HUES64 (cell line): ENCODE data around the gene SYT2.
A peak's percentile ranks its signal among the peaks of the same experiment; 100 is the strongest.

Source experiments
- H3K27ac ChIP-seq: 2 replicates; pipeline ENCODE4 v1.7.0; 2013; ENCODE audit warnings: low read depth, low read length, inconsistent platforms
- H3K27me3 ChIP-seq: 2 replicates; pipeline ENCODE4 v1.6.1; 2013; ENCODE audit warnings: mild to moderate bottlenecking, low read length; ENCODE audit not compliant: insufficient read depth
- H3K36me3 ChIP-seq: 2 replicates; pipeline ENCODE4 v1.6.1; 2013; ENCODE audit warnings: mild to moderate bottlenecking, low read length; ENCODE audit not compliant: insufficient read depth
- H3K4me1 ChIP-seq: 2 replicates; pipeline ENCODE4 v1.6.1; 2013; ENCODE audit warnings: mild to moderate bottlenecking, low read length, moderate library complexity; ENCODE audit not compliant: insufficient read depth
- H3K4me3 ChIP-seq: 2 replicates; pipeline ENCODE4 v1.5.1; 2013; ENCODE audit warnings: mild to moderate bottlenecking, low read length, moderate library complexity
- H3K9ac ChIP-seq: 2 replicates; pipeline ENCODE4 v1.6.1; 2013; ENCODE audit warnings: mild to moderate bottlenecking, low read depth, low read length
- H3K9me3 ChIP-seq: 2 replicates; pipeline ENCODE4 v1.6.1; 2013; ENCODE audit warnings: low read depth, low read length; ENCODE audit not compliant: insufficient read depth
- WGBS: fragments of 150-250, 120-280 bp; methylation state at CpG from one replicate; pipeline ENCODE4 v1.1.7; 2013; ENCODE audit warnings: missing lambda C conversion rate; 5-methylcytosine and 5-hydroxymethylcytosine counted together

The SYT2 gene

DNA sequence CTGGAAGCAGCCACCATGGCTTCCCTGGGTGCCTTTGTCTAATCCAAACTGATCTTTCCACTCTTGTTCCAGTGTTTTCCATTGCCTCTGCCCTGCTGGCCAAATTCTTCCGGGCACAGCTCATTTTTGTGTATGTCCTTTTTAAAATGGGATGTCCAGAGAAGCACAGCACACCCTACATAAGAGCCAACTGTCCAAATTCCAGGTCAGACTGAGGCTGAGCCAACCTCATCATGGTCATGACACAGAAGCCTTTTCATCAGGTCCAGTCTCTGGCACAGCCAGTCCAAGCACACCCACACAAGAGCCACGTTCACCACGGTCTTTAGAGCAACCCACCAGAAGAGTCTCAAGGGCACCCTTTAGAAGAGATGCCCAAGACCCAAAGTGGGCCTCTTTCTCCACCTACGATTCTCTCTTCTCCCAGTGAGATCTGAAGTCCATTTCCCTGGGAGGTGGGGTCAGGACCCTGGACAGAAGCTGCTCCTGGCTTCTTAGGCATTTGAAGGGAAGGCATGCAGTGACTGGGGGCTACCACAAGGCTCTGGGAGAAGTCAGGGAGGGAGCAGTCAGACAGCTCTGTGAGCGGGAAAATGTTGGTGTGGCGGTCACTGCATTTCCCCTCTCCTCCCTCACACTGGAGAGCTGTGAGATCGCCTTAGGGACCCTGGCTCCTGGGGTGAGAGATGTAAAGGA lies 53.2 kb downstream of the SYT2 start:
- Histone ChIP-seq H3K4me1 (no peaks in the 10 kb centered on the region), H3K4me3 (no peak overlapping the region), H3K9ac (no peak overlapping the region), H3K27ac (no peak overlapping the region), H3K27me3 (no peaks in the 10 kb centered on the region), H3K9me3 (no peaks in the 10 kb centered on the region), H3K36me3 (no peaks in the 10 kb centered on the region)
- 48% methylated on average over 5 of the region's 7 CpGs for WGBS

DNA sequence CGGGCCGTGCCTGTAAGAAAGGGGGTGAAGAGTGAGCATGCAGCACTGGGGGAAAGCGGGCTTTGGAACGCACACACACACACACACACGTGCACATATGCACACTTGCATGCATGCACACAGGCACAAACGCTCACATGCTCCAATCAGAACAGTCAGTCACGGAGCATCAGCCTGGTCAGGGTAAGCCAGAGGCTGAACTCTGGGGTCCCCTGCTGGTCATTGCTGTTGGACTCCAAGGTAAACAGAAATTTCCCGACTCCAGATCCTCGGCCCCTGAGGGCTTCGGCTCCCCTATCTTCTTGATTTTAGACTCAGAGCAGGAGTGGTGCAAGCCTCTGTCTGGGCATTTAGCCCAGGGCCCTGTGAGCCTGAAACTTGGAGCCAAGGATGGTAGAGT lies 54.2 kb downstream of the SYT2 start:
- H3K27me3 ChIP-seq: no peaks in the 10 kb centered on the region
- WGBS: 68% methylated on average over 10 of the region's 10 CpGs

DNA sequence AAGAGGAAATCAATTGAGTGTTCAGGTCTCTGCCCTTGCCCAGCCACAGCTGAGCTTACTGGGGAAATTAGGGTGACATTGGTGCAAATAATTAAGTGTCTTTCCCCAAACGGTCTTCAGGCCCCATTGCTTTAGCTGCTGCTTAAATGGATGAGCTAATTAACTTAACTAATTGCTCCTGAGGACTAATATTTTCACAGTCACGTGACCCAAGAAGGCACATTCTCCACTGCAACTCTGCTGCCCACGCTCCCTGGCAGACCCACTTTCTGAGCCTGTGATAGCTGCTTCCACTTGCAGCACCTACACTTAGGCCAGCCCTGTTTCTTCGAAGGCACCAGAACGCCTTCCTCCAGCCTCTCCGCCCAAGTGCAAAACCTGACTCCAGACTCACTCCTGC lies 56.2 kb downstream of the SYT2 start:
- no peak overlapping the region for H3K9ac ChIP-seq
- no peaks in the 10 kb centered on the region for H3K27me3 ChIP-seq
- no peaks in the 10 kb centered on the region for H3K9me3 ChIP-seq
- H3K4me1 ChIP-seq: no peaks in the 10 kb centered on the region
- no peak overlapping the region for H3K4me3 ChIP-seq
- no peak overlapping the region for H3K27ac ChIP-seq
- no peaks in the 10 kb centered on the region for H3K36me3 ChIP-seq
- WGBS: 74% methylated on average over 6 of the region's 6 CpGs

More for the DNA sequence above, 54.2 kb downstream of the SYT2 start:
- Histone ChIP-seq H3K9me3 (no peaks in the 10 kb centered on the region), H3K9ac (no peak overlapping the region), H3K4me1 (no peaks in the 10 kb centered on the region), H3K36me3 (no peaks in the 10 kb centered on the region), H3K27ac (no peak overlapping the region), H3K4me3 (no peak overlapping the region)

DNA sequence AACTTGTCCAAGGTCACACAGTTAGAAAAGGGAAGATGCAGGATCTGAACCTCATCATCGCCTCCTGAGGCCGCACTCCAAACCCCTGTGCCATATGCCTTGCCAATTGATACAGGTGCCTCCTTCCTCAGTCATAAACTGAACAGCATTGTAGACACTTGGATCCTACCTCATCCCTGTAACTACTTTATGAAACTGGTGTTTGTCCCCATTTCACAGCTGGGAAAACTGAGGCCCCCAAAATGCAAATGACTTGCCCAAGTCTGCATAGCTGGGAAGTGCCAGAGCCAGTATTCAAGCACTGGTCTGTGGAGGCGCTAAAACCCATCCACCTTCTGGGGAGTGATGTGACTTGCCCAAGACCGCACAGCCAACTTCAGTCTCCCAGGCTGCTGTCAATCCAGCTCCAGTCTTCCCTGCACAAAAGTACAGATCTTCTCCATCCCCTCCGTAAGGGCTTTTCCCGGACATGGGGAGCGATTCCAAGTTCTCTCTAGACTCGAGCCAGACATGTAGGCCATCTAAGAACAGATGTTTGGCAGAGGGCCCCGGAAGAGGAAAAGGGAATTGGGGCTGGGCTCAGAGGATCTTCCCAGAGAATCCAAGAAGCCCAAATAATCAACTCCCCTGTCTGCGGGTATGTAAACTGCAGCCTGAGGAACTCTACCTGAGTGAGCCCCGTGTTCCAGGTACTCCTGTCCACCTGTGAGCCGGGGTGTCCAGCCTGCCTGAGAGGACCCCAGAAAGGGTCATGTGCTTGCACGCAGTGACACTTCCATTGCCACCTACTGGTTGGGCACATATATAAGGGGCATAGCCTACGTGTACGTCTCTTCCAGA lies 60.5 kb downstream of the SYT2 start:
- Histone ChIP-seq H3K4me3 (no peak overlapping the region), H3K27me3 (peaks cover 16% of the 10 kb centered on the region), H3K4me1 (no peaks in the 10 kb centered on the region), H3K36me3 (no peaks in the 10 kb centered on the region), H3K9ac (no peak overlapping the region), H3K9me3 (no peaks in the 10 kb centered on the region), H3K27ac (no peak overlapping the region)
- 83% methylated on average over 15 of the region's 15 CpGs for WGBS

DNA sequence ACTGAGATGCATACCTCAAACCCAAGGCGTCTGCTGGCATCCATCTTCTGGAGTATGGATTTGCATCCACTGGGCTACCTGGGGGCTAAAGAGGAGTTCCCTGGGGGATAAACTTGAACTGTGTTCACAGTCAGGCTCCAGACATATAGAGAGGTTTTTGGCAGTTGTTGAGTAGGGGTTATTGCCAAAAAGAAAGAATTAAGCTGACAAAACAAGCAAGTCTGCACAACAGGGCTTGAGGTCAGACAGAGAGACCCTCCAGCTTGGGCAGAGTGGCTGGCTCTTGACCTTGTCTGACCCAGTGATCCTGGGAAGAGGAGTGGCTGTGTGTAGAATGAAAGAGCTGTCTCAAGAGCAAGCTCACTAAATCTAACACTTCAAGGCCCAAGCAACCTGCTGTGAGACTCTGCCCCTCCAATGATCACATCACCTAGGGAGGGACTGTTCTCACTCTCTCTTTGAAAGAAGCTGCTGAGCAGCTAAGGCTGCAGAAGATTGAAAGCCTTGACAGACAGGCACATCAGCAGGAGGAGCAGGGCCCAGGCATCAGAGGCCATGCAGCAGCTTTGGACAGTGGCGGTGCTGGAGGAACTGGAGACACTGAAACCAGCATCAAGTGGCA lies 61.5 kb downstream of the SYT2 start:
- no peak overlapping the region for H3K9ac ChIP-seq
- no peak overlapping the region for H3K27ac ChIP-seq
- no peak overlapping the region for H3K4me3 ChIP-seq
- WGBS: 54% methylated on average over 2 of the region's 2 CpGs
- peaks cover 27% of the 10 kb centered on the region for H3K27me3 ChIP-seq
- no peaks in the 10 kb centered on the region for H3K4me1 ChIP-seq
- no peaks in the 10 kb centered on the region for H3K9me3 ChIP-seq
- H3K36me3 ChIP-seq: no peaks in the 10 kb centered on the region

DNA sequence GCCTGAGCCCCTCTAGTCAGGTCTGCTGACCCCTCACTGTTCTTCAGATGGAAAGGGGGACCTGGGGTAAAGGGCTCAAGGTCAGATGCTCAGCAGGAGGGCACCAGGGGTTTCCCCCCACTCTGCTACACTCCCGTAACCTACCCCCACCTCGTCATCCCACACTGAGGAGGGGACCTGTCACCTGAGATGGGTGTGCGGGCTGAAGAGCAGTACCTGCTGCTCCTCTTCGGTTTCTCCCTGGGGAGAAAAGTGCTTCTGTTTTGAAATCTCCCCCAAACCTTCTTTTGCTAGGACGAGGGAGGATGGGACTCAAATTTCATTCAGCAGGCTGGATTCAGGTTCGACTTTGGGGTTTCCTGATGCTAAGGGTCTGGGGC lies 65.2 kb downstream of the SYT2 start:
- Histone ChIP-seq H3K9ac (no peak overlapping the region), H3K4me1 (no peaks in the 10 kb centered on the region), H3K27ac (no peak overlapping the region), H3K9me3 (no peaks in the 10 kb centered on the region), H3K27me3 (peaks cover 55% of the 10 kb centered on the region), H3K4me3 (peak overlapping the region; percentile 12; the same call in 1 of the 2 replicates), H3K36me3 (no peaks in the 10 kb centered on the region)
- WGBS: 13% methylated on average over 6 of the region's 6 CpGs

DNA sequence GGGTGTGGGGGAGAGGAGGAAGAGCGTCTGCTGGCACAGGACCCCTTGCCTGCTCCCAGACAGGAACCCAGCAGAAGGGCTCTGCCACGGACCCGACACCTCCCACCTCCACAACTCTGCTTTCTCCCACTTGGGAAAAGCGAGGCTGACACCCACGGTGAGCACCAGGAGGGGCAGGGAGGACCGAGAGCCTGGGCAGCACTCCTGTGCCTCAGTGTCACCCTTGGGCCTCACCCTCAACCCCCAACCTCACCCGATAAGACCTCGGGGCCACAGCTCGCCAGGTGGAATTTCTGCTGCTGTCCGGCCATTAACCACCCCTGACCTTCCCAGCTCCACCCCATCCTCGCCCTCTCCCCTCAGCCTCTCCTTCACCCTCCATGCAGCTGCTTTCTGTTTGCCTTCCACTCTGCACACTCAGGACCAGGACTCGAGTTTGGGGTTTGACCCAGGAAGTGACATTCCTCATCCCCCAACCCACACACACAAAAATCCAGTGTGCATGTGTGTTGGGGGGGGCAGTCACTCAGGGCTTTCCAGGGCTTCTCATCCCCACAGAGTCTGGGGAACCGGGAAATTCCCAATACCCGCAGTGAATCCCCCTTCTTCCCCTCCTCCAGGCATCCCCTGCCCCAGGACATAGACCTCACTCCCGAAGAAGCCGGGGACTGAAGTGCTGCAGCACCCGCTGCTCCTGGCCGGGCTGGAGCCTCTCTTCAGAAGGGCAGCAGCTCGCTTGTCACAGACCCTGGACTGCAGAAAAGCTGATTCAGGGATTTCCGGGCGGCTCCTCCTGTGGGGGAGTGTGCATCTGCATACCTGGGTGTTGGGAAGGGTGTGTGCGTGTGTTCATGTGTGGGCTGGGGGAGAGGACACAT lies 65.8 kb downstream of the SYT2 start:
- H3K27me3 ChIP-seq: peaks cover 55% of the 10 kb centered on the region
- no peak overlapping the region for H3K9ac ChIP-seq
- 3% methylated on average over 21 of the region's 22 CpGs for WGBS
- no peak overlapping the region for H3K27ac ChIP-seq
- no peaks in the 10 kb centered on the region for H3K36me3 ChIP-seq
- no peaks in the 10 kb centered on the region; the same call in 1 of the 2 replicates for H3K4me1 ChIP-seq
- H3K4me3 ChIP-seq: peak overlapping the region; percentile 60
- no peaks in the 10 kb centered on the region for H3K9me3 ChIP-seq

DNA sequence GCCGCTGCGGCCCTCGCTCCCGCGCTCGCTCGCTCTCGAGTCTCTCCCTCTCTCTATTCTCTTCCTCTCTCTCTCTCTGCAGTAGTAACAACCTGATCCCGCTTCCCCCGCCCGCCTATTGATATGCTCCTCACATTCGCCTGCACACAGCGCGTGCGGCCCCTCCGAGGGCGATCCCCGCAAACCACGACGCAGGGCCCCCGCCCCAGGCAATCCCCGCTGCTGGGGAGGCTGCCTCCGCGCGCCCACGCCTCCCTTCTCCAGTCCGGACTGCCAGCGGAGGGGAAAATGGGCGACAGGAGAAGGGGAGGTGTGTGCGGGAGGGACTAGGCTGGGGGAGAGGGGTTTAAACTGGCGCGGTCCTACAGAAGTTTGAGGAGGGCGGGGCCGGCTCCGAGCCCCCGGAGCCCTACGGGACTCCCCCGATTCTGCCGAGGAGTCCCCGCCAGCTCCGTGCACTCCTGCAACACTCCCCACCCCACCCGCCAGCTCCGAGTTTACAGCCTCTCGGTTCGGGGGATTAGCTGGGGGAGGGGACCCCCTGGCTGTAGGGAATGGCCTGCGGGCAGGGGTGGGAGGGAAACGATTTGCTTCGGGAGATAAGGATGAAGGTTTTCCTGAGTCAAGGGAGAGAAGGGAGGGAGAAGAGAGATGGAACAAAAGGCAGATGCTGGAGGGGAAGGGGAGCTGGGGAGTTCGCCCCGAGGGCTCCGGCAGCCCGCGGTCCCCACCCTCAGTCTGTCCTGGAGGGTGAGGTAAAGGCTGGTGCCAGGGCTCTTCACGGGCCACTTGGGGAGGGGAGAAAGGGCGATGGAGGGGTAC lies 66.6 kb downstream of the SYT2 start:
- peaks cover 55% of the 10 kb centered on the region for H3K27me3 ChIP-seq
- H3K9me3 ChIP-seq: no peaks in the 10 kb centered on the region
- H3K36me3 ChIP-seq: no peaks in the 10 kb centered on the region
- peak overlapping the region; percentile 60 for H3K4me3 ChIP-seq
- no peak overlapping the region for H3K27ac ChIP-seq
- WGBS: under 1% methylated on average over 53 of the region's 55 CpGs
- H3K9ac ChIP-seq: peak overlapping the region; percentile 53; the same call in 1 of the 2 replicates
- peaks cover 4% of the 10 kb centered on the region for H3K4me1 ChIP-seq

DNA sequence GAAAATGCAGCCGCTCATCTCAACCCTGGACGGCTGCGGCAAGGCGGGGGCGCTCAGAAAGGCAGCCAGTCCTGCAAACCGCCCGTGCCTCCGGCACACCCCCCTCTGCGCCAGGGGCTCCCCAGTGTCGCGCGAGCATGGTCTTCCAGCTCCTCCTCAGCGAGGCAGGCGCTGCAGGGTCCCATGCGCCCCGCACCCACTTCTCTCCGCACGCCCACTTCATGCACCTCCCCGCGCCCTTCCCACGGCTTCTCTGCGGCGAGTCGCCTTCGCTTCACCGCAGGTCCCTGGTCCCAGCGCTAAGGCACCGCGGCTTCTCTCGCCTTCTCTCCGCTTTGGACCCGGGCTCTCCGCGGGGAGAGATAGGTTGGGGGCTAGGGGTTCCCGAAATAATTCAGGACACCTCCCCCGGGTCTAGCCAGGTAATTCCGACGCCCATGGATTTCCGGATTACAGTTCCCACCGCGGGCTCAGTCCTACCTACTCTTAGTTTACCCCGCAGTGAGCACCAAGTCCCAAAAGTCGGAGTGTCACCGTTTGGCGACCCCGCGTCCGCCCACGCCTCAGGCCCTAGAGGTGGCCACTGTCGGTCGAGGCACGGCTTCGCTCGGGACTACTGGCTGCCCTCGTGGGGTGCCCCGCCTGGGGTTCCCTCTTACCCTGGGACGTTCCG lies 67.5 kb downstream of the SYT2 start:
- Histone ChIP-seq H3K36me3 (no peaks in the 10 kb centered on the region), H3K9ac (no peak overlapping the region), H3K27ac (no peak overlapping the region), H3K27me3 (peaks cover 55% of the 10 kb centered on the region), H3K9me3 (no peaks in the 10 kb centered on the region), H3K4me3 (peak overlapping the region; percentile 60), H3K4me1 (peaks cover 13% of the 10 kb centered on the region)
- WGBS: under 1% methylated on average over 55 of the region's 58 CpGs

DNA sequence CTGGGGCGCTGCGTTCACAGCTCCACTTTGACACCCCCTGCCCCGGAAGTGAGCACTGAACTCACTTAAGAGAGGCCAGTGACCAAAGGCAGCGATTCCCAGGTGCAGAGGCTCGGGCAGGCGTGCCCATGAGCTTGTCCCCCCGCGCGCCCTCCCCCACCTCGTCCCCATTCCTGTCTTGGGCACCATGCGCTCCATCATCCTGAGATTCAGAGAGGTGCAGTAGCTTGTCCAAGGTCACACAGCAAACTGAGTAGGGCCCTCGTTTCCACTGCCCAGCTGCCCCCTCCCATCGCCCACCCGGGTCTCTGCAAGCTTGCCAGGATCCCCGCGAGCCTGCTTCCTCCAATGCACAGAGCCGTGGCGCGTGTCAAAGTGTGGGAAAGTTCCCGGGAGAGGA lies 68.0 kb downstream of the SYT2 start:
- Histone ChIP-seq H3K9me3 (no peaks in the 10 kb centered on the region), H3K36me3 (no peaks in the 10 kb centered on the region), H3K4me3 (peak overlapping the region; percentile 60), H3K9ac (no peak overlapping the region), H3K4me1 (peaks cover 16% of the 10 kb centered on the region), H3K27ac (no peak overlapping the region), H3K27me3 (peaks cover 55% of the 10 kb centered on the region)
- WGBS: 26% methylated on average over 20 of the region's 20 CpGs
